WTC11 (cell line): ENCODE data around the gene GPR176. TPM values are rescaled to one million over a fixed set of nuclear protein-coding genes. Genes with fewer than 3 reads are reported as not detected.

Experiments
- ATAC-seq: fragments of 200-7000 bp; cut with Tn5 transposase; 2 replicates; pipeline ENCODE4 v1.10.0; 2021; ENCODE audit warnings: mild to moderate bottlenecking, moderate library complexity
- CTCF ChIA-PET: fragments of 300-600 bp; sonication (Branson Sonifier 250); formaldehyde crosslinking; loops from one replicate; lab custom pipeline; 2021; ENCODE audit warnings: antibody characterized with exemption; lab: Charles Lee
- POLR2A ChIA-PET: fragments of 350-600 bp; sonication (Branson Sonifier 250); formaldehyde crosslinking; loops from one replicate; lab custom pipeline; 2021; ENCODE audit warnings: antibody characterized with exemption; lab: Charles Lee
- DNase-seq: peaks from one replicate; pipeline ENCODE4 v3.0.0; 2021; ENCODE audit warnings: low spot score
- H3K27ac Mint-ChIP-seq: 2 replicates; pipeline ENCODE4 v1.8.0; 2021; ENCODE audit warnings: mixed read lengths
- H3K27me3 Mint-ChIP-seq: 2 replicates; pipeline ENCODE4 v1.8.0; 2021; ENCODE audit warnings: low read depth, mild to moderate bottlenecking, moderate library complexity, mixed read lengths
- H3K36me3 Mint-ChIP-seq: 2 replicates; pipeline ENCODE4 v1.8.0; 2021; ENCODE audit warnings: mixed read lengths
- H3K4me1 Mint-ChIP-seq: 2 replicates; pipeline ENCODE4 v1.8.0; 2022; ENCODE audit warnings: mixed read lengths
- H3K4me3 Mint-ChIP-seq: 2 replicates; pipeline ENCODE4 v1.8.0; 2021; ENCODE audit warnings: mild to moderate bottlenecking, moderate library complexity, mixed read lengths
- H3K9me3 Mint-ChIP-seq: 2 replicates; pipeline ENCODE4 v1.8.0; 2021; ENCODE audit warnings: mixed read lengths
- IRF1 ChIP-seq: sonication (generic); formaldehyde crosslinking; IDR thresholded peaks from 2 replicates; pipeline ENCODE4 v1.8.0; 2023; ENCODE audit warnings: missing genetic modification reagents
- JAZF1 ChIP-seq: fragments of 250-450 bp; sonication (Bioruptor Pico); IDR thresholded peaks from 2 replicates; pipeline ENCODE4 v1.9.0; 2021; ENCODE audit warnings: moderate library complexity, mild to moderate bottlenecking, inconsistent platforms
- JUN ChIP-seq: sonication (generic); formaldehyde crosslinking; IDR thresholded peaks from 2 replicates; pipeline ENCODE4 v1.8.0; 2023; ENCODE audit warnings: mild to moderate bottlenecking, missing genetic modification reagents
- MXD4 ChIP-seq: fragments of 250-450 bp; sonication (Bioruptor Pico); IDR thresholded peaks from 2 replicates; pipeline ENCODE4 v1.8.0; 2021; ENCODE audit warnings: mild to moderate bottlenecking, moderate library complexity, borderline replicate concordance
- NFATC4 ChIP-seq: fragments of 250-450 bp; sonication (Bioruptor Pico); IDR thresholded peaks from 2 replicates; pipeline ENCODE4 v1.9.0; 2021; ENCODE audit warnings: mild to moderate bottlenecking
- NR1H2 ChIP-seq: sonication (generic); formaldehyde crosslinking; IDR thresholded peaks from 2 replicates; pipeline ENCODE4 v1.9.0; 2021; ENCODE audit warnings: mild to moderate bottlenecking, moderate library complexity, missing genetic modification reagents
- SMAD3 ChIP-seq: sonication (generic); formaldehyde crosslinking; IDR thresholded peaks from 2 replicates; pipeline ENCODE4 v1.8.0; 2022; ENCODE audit warnings: missing genetic modification reagents, mild to moderate bottlenecking, borderline replicate concordance
- ZNF138 ChIP-seq: sonication (generic); formaldehyde crosslinking; conservative IDR thresholded peaks from 2 replicates; pipeline ENCODE4 v1.8.1; 2022; ENCODE audit warnings: mild to moderate bottlenecking, moderate library complexity, missing genetic modification reagents
- ZNF219 ChIP-seq: sonication (generic); formaldehyde crosslinking; IDR thresholded peaks from 2 replicates; pipeline ENCODE4 v1.8.0; 2023; ENCODE audit warnings: missing genetic modification reagents, mild to moderate bottlenecking, borderline replicate concordance
- ZNF263 ChIP-seq: sonication (generic); formaldehyde crosslinking; IDR thresholded peaks from 2 replicates; pipeline ENCODE4 v1.8.1; 2022; ENCODE audit warnings: low read depth, mild to moderate bottlenecking, moderate library complexity, missing genetic modification reagents
- ZNF317 ChIP-seq: sonication (generic); formaldehyde crosslinking; IDR thresholded peaks from 2 replicates; pipeline ENCODE4 v1.8.1; 2023; ENCODE audit warnings: low read depth, mild to moderate bottlenecking, moderate library complexity, missing genetic modification reagents, borderline replicate concordance
- total RNA-seq: library from RNA; stranded (reverse); gene quantifications from 3 replicates; pipeline ENCODE4 v1.2.3, GENCODE V29; 2021
- TF ChIP-seq, protein P1 (sequence below): fragments of 200-600 bp; IDR thresholded peaks from 2 replicates; pipeline ENCODE4 v1.8.0; 2022; ENCODE audit warnings: antibody characterized with exemption
- TF ChIP-seq, protein P2 (sequence below): sonication (generic); formaldehyde crosslinking; IDR thresholded peaks from 2 replicates; pipeline ENCODE4 v1.8.1; 2023; ENCODE audit warnings: mild to moderate bottlenecking, missing genetic modification reagents
- TF ChIP-seq, protein P3 (sequence below): sonication (generic); formaldehyde crosslinking; IDR thresholded peaks from 2 replicates; pipeline ENCODE4 v1.8.0; 2023; ENCODE audit warnings: mild to moderate bottlenecking, missing genetic modification reagents
- TF ChIP-seq, protein P4 (sequence below): sonication (generic); formaldehyde crosslinking; conservative IDR thresholded peaks from 2 replicates; pipeline ENCODE4 v1.8.1; 2022; ENCODE audit warnings: mild to moderate bottlenecking, missing genetic modification reagents
- TF ChIP-seq, protein P5 (sequence below): sonication (generic); formaldehyde crosslinking; IDR thresholded peaks from 2 replicates; pipeline ENCODE4 v1.8.1; 2022; ENCODE audit warnings: mild to moderate bottlenecking, moderate library complexity, missing genetic modification reagents
- TF ChIP-seq, protein P6 (sequence below): sonication (generic); formaldehyde crosslinking; IDR thresholded peaks from 2 replicates; pipeline ENCODE4 v1.8.1; 2022; ENCODE audit warnings: missing genetic modification reagents, borderline replicate concordance
- TF ChIP-seq, protein P7 (sequence below): sonication (generic); formaldehyde crosslinking; IDR thresholded peaks from 2 replicates; pipeline ENCODE4 v1.8.0; 2023; ENCODE audit warnings: missing genetic modification reagents, mild to moderate bottlenecking, borderline replicate concordance

Gene GPR176
- total RNA-seq, 1 experiment from 2014 or later, result 117 TPM

- Mint-ChIP-seq H3K4me1 (peaks cover 67% of the 10 kb centered on the region), H3K4me3 (no peak overlapping the region), H3K27me3 (no peaks in the 10 kb centered on the region), H3K36me3 (peaks cover 9% of the 10 kb centered on the region), H3K27ac (no peak overlapping the region), H3K9me3 (no peaks in the 10 kb centered on the region)
- DNase-seq (no peak), ATAC-seq (no peak; the same call in 1 of the 2 replicates)
- ChIA-PET CTCF (no interaction called here), POLR2A (interaction anchor here (1.5 kb wide), 1 partner anchor 51 kb away, joined by 3 read pairs; no protein-coding TSS in a partner anchor)
- TF ChIP-seq, protein P1, sequence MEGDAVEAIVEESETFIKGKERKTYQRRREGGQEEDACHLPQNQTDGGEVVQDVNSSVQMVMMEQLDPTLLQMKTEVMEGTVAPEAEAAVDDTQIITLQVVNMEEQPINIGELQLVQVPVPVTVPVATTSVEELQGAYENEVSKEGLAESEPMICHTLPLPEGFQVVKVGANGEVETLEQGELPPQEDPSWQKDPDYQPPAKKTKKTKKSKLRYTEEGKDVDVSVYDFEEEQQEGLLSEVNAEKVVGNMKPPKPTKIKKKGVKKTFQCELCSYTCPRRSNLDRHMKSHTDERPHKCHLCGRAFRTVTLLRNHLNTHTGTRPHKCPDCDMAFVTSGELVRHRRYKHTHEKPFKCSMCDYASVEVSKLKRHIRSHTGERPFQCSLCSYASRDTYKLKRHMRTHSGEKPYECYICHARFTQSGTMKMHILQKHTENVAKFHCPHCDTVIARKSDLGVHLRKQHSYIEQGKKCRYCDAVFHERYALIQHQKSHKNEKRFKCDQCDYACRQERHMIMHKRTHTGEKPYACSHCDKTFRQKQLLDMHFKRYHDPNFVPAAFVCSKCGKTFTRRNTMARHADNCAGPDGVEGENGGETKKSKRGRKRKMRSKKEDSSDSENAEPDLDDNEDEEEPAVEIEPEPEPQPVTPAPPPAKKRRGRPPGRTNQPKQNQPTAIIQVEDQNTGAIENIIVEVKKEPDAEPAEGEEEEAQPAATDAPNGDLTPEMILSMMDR, result no peak
- TF ChIP-seq MXD4 (CRISPR knock-in tag), result no peak
- TF ChIP-seq, protein P2, sequence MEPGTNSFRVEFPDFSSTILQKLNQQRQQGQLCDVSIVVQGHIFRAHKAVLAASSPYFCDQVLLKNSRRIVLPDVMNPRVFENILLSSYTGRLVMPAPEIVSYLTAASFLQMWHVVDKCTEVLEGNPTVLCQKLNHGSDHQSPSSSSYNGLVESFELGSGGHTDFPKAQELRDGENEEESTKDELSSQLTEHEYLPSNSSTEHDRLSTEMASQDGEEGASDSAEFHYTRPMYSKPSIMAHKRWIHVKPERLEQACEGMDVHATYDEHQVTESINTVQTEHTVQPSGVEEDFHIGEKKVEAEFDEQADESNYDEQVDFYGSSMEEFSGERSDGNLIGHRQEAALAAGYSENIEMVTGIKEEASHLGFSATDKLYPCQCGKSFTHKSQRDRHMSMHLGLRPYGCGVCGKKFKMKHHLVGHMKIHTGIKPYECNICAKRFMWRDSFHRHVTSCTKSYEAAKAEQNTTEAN (CRISPR knock-in tag), result no peak
- no peak for TF ChIP-seq NR1H2 (CRISPR knock-in tag)
- TF ChIP-seq, protein P3, sequence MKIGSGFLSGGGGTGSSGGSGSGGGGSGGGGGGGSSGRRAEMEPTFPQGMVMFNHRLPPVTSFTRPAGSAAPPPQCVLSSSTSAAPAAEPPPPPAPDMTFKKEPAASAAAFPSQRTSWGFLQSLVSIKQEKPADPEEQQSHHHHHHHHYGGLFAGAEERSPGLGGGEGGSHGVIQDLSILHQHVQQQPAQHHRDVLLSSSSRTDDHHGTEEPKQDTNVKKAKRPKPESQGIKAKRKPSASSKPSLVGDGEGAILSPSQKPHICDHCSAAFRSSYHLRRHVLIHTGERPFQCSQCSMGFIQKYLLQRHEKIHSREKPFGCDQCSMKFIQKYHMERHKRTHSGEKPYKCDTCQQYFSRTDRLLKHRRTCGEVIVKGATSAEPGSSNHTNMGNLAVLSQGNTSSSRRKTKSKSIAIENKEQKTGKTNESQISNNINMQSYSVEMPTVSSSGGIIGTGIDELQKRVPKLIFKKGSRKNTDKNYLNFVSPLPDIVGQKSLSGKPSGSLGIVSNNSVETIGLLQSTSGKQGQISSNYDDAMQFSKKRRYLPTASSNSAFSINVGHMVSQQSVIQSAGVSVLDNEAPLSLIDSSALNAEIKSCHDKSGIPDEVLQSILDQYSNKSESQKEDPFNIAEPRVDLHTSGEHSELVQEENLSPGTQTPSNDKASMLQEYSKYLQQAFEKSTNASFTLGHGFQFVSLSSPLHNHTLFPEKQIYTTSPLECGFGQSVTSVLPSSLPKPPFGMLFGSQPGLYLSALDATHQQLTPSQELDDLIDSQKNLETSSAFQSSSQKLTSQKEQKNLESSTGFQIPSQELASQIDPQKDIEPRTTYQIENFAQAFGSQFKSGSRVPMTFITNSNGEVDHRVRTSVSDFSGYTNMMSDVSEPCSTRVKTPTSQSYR (CRISPR knock-in tag), result no peak
- TF ChIP-seq JAZF1 (CRISPR knock-in tag), result no peak
- TF ChIP-seq, protein P4, sequence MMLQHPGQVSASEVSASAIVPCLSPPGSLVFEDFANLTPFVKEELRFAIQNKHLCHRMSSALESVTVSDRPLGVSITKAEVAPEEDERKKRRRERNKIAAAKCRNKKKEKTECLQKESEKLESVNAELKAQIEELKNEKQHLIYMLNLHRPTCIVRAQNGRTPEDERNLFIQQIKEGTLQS, result no peak
- no peak for TF ChIP-seq ZNF317 (CRISPR knock-in tag)
- no peak for TF ChIP-seq JUN (CRISPR knock-in tag)
- TF ChIP-seq, protein P5, sequence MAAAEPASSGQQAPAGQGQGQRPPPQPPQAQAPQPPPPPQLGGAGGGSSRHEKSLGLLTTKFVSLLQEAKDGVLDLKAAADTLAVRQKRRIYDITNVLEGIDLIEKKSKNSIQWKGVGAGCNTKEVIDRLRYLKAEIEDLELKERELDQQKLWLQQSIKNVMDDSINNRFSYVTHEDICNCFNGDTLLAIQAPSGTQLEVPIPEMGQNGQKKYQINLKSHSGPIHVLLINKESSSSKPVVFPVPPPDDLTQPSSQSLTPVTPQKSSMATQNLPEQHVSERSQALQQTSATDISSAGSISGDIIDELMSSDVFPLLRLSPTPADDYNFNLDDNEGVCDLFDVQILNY (CRISPR knock-in tag), result no peak
- no peak for TF ChIP-seq NFATC4 (CRISPR knock-in tag)
- TF ChIP-seq, protein P6, sequence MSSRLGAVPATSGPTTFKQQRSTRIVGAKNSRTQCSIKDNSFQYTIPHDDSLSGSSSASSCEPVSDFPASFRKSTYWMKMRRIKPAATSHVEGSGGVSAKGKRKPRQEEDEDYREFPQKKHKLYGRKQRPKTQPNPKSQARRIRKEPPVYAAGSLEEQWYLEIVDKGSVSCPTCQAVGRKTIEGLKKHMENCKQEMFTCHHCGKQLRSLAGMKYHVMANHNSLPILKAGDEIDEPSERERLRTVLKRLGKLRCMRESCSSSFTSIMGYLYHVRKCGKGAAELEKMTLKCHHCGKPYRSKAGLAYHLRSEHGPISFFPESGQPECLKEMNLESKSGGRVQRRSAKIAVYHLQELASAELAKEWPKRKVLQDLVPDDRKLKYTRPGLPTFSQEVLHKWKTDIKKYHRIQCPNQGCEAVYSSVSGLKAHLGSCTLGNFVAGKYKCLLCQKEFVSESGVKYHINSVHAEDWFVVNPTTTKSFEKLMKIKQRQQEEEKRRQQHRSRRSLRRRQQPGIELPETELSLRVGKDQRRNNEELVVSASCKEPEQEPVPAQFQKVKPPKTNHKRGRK (CRISPR knock-in tag), result no peak
These were observed 50.1 kb downstream of the GPR176 start for GRCh38 chr15:39869858-39870515.

GRCh38 chr15:39869254-39869653 lies 50.8 kb downstream of the GPR176 start:
- ChIA-PET CTCF (no interaction called here), POLR2A (interaction anchor here (1.5 kb wide), 1 partner anchor 50 kb away, joined by 3 read pairs; no protein-coding TSS in a partner anchor)
- no peaks in the 10 kb centered on the region for H3K9me3 Mint-ChIP-seq
- H3K27me3 Mint-ChIP-seq, result no peaks in the 10 kb centered on the region
- ATAC-seq (no peak), DNase-seq (no peak)
- H3K4me3 Mint-ChIP-seq, result no peak overlapping the region
- peaks cover 6% of the 10 kb centered on the region for H3K36me3 Mint-ChIP-seq
- H3K4me1 Mint-ChIP-seq, result peaks cover 70% of the 10 kb centered on the region
- no peak overlapping the region for H3K27ac Mint-ChIP-seq
- TF ChIP-seq, protein P7, sequence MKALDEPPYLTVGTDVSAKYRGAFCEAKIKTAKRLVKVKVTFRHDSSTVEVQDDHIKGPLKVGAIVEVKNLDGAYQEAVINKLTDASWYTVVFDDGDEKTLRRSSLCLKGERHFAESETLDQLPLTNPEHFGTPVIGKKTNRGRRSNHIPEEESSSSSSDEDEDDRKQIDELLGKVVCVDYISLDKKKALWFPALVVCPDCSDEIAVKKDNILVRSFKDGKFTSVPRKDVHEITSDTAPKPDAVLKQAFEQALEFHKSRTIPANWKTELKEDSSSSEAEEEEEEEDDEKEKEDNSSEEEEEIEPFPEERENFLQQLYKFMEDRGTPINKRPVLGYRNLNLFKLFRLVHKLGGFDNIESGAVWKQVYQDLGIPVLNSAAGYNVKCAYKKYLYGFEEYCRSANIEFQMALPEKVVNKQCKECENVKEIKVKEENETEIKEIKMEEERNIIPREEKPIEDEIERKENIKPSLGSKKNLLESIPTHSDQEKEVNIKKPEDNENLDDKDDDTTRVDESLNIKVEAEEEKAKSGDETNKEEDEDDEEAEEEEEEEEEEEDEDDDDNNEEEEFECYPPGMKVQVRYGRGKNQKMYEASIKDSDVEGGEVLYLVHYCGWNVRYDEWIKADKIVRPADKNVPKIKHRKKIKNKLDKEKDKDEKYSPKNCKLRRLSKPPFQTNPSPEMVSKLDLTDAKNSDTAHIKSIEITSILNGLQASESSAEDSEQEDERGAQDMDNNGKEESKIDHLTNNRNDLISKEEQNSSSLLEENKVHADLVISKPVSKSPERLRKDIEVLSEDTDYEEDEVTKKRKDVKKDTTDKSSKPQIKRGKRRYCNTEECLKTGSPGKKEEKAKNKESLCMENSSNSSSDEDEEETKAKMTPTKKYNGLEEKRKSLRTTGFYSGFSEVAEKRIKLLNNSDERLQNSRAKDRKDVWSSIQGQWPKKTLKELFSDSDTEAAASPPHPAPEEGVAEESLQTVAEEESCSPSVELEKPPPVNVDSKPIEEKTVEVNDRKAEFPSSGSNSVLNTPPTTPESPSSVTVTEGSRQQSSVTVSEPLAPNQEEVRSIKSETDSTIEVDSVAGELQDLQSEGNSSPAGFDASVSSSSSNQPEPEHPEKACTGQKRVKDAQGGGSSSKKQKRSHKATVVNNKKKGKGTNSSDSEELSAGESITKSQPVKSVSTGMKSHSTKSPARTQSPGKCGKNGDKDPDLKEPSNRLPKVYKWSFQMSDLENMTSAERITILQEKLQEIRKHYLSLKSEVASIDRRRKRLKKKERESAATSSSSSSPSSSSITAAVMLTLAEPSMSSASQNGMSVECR (CRISPR knock-in tag), result no peak
- TF ChIP-seq ZNF138 (CRISPR knock-in tag) (no peak), SMAD3 (CRISPR knock-in tag) (no peak), ZNF263 (CRISPR knock-in tag) (no peak), ZNF219 (no peak), IRF1 (CRISPR knock-in tag) (no peak), ZNF317 (CRISPR knock-in tag) (no peak)
